ENCODE results near the gene TRIM3.
A peak's percentile ranks its signal among the peaks of the same experiment; 100 is the strongest.

The TRIM3 gene

DNA sequence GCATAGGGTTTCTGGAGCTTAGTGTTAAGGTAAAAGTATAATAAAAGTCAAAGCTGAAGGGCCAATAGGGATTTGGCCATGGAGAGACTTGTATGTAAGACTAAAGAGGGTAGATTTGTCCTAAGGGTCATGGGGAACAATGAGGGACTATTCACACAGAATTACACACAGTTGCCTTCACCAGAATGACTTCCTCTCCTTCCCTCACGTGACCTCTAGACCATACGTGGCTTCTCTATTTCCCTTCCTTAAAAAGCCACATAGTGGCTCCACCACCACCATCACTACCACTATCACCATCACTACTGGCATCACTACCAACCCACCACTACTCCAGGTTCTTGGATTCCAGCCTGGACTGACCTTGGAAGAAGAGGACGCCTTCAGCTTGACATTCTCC, 35.7 kb downstream of the TRIM3 start:
- no peak for DNase-seq (ENCODE audit: low spot score)

DNA sequence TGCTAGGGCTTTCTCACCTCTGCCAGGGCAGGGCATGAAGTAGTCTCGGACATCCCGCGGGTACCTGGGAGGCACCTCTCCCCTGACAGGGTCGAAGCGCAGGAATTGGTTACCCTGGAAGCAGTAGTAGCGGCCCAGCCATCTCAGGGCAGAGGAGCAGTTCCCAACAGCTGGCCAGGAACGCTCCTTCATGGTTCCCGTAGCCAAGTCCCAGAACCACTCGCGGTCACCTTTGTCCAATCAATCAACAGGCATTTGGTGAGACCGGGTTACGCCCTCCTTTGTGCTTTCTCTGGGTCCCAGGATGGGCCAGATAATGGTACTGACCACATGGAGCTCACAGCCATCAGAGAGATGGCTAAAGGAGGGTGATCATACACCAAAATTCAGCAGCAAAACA, 36.3 kb downstream of the TRIM3 start:
- no peak for DNase-seq (ENCODE audit: low spot score)

DNA sequence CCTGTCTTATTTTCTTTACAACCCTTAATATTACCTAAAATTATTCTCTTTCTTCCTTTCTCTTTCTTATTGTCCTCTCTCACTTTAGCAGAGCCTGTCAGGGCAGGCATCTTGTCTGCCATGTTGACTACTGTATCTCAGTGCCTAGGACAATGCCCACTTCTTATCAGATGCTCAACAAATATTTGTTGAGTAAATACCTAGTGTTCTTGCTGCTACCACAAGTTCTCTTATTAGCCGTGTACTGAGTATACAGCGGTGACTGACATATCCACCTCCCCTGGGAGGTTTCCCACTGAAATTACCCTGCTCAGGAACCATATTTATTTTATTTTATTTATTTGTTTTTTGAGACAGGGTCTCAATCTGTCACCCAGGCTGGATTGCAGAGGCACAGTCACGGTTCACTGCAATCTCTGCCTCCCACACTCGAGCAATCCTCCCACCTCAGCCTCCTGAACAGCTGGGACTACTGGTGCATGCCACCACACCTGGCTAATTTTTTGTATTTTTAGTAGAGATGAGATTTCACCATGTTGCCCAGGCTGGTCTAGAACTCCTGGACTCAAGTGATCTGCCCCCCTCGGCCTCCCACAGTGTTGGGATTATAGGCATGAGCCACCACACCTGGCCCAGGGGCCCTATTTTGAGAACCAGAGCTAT, 39.6 kb downstream of the TRIM3 start:
- no peak for DNase-seq (ENCODE audit: low spot score)

DNA sequence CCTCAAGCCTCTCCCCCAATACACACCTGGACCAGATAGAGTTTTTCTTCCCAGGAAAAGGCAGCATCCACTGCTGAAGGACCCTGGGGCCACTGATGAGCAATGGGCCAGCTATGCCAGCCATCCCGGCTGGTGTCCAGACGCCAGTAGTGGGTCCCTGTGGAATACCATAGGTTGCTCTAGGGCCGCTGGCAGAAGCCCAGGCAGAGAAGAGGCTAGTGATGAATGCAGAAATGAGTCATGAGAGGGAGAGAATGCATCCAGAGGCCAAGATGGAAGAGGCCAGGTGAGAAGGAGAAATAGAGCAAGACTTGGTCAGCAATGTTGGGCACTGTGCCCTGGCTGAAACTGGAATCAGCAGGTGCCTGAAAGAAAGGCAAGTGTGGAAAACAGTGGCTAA, 41.9 kb downstream of the TRIM3 start:
- DNase-seq (ENCODE audit: low spot score) = peak; percentile 53

DNA sequence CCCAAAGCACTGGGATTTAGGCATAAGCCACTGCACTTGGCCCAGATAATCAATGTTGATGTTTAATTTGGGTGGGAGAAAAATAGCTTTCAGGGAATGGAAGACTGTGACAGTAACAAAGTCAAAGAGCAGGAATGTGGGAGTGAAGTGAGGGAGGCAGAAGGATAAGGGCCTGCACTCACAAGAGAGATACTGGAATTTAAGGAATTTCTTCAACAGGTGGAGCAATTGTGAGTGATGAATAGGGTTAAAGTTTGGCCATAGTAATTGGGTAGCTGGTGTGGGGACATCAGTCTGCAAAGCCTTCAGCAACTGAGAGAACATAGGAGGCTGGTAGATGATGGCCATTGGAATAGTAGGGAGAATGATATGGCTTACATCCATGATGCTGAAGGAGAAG, 46.2 kb downstream of the TRIM3 start:
- no peak for DNase-seq (ENCODE audit: low spot score)

DNA sequence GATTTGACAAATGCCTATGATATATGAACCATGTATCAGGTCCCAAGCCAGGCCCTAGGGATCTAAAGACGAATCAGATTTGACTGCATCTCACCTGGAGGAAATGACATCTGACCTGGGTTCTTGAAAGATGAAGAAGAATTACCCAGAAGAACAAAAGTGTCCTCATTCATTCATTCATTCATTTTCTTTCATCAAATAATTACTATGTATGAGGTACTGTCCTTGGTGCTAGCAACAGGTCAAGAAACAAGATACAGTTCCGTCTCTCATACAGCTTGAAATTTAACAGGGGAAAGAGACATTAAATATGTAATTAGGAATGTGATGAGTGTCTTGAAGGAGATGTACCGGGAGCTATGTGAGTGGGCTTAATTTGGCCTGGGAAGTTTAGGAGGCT, 53.1 kb downstream of the TRIM3 start:
- no peak for DNase-seq (ENCODE audit: low spot score)

DNA sequence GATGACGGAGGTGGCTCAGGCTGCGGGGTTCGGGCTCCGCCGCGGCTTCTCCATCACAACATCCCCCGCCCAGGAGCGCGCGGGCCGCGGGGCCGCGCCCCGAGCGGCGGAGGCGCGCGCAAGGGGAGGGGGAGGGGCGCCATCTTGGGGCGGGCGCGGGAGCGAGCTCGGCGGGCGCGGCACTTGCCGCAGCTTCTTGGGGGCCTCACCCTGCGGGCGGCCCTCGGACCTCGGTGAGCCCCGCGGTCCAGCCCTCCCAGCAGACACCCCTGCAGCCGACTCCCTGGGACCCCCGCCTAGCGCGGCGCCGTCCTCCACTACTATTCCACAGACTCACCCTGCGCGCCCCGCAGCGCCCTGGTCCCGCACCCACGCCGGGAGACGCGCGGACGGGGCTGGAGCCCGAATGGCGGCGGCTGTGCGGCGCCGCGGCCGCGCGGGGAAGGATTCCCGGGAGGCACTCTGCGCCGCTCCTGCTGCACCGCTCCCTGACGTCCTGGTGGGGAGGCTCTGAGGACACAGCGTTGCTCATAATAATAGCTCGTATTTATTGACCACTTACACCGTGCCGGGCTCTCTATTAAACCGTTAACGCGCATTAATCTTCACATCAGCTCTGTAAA, 54.6 kb downstream of the TRIM3 start, which contains the start of gene APBB1:
Gene APBB1, minus strand, starts transcription at position 86 of the 623 bp plus-strand sequence. CDS start 7,747 bp downstream, outside the sequence.
- peak; percentile 42 for DNase-seq (ENCODE audit: low spot score)

DNA sequence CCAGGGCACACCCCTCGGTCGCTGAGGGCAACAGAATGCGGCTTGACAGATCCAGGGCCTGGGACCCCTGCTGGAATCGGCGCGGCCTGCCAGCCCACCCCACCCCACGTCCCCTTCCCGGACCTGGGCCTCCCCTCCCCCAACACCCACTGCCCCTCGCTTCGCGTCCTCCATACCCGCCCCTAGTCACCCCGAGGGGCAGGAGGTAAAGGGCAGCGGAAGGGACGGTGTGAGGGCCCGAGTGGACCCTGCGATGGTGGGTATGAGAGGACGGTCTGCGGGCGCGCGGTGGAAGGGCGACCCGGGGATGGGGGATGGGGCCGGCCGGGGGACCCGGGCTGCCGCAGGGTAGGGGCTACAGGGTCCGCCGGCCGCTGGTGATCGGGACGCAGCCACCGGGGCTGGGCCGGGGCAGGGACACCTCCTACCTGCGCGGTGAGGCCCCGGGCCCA, 55.2 kb downstream of the TRIM3 start:
- no peak for DNase-seq (ENCODE audit: low spot score)

DNA sequence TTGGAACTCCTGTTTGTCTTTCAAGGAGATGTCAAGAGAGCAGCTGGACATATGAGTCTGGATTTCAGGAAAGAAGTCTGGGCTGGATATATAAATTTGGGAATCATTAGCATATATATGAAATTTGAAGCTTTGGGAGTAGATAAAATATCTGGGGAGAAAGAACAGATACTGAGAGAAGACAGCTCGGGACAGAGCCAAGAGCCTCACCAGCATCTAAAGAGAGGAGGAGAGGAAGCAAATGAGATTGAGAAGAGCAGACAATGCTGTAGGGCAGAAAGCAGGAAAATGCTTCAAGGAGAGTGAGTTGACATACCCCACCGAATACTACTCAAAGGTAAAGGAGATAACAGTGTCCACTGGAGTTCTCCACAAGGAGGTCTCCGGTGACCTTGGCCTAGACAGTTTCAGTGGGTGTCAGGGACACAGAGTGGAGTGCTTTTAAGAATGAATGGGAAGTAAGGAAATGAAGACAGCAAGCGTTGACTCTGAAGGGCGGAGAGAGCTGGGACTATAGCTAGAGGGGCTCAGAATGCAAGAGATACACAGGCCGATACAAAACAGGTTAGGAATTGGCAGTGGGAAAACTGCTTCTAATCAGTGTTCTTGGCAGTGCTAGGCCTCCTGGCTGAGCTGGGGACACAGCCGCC, 55.7 kb downstream of the TRIM3 start:
- DNase-seq (ENCODE audit: low spot score) = no peak

DNA sequence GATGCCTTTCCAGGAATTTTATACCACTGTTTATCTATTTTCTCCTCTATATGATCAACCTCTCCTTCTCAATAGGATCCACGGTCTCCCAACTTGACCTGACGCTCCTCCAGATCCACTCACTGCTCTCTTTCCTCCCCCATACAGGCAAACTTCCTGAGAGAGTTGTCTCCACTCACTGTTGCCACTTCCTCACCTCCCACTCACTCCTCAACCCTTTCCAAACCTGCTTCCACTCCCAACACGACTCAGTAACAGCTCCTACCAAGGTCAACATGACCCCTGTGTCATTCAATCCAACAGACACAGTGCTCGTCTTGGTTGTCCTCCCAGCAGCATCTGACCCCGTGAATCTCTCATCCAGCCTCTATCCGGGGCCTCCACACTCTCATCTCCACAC, 57.9 kb downstream of the TRIM3 start:
- no peak for DNase-seq (ENCODE audit: low spot score)

DNA sequence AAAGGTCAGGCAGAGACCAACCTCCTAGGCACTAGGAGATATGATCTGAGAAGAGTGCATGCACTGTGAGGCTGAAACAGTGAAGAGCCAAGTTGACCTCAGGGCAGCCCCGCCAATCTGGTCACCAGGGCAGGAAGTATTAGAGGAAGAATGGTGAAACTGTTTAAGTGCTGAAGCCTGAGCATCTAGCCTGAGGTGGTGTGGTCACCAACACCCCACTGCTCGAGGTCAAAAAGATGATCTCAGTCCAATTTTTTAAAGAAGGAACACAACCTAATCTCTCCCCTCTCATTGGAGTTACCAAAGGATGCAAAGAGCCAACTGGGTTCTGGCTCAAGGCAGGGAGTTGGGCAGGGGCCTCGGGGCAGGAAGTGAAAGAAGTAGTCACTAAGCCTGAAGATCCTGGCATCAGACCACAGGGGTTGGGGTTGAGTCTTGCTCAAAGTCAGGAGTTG, 58.8 kb downstream of the TRIM3 start:
- DNase-seq (ENCODE audit: low spot score) = no peak

DNA sequence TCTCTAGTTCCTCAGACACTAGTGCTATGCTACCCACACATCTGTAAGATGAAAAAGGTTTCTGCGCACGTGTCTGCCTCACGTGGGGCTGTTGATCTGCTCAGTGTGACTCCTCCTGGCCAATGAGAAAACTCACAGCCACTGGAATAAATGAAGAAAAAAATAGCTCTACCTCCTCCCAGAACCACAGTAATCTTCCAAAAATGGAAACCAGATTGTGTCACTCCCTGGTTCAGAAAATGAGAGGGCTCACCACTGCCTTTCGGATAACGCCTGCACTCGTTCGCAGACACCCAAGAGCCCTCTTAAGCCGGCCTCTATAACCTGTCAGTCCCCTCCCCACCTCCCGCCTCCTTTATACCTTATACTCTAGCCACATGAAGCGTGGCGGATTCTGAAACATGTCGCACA, 59.9 kb downstream of the TRIM3 start:
- no peak for DNase-seq (ENCODE audit: low spot score)

DNA sequence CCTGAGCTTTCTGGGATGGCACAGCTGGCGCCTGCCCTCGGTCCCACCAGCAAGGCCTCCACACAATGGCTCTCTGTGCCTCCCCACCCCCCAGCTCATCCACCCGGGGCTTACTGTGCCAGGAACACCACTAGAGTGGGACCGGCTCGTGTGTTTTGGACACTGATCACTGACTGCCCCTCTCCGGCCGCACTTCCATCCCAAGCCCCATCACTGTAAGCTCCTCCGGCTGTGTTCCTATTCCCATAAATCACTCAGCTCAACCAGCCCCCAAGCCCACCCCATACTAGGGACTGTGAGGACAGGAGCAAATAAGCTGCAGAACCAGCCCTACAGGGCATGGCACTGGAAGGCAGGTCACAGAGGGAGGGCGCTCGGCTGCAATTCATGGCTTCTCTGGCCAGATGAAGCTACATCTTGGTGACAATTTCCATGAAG, 62.1 kb downstream of the TRIM3 start:
- DNase-seq (ENCODE audit: low spot score) = no peak

DNA sequence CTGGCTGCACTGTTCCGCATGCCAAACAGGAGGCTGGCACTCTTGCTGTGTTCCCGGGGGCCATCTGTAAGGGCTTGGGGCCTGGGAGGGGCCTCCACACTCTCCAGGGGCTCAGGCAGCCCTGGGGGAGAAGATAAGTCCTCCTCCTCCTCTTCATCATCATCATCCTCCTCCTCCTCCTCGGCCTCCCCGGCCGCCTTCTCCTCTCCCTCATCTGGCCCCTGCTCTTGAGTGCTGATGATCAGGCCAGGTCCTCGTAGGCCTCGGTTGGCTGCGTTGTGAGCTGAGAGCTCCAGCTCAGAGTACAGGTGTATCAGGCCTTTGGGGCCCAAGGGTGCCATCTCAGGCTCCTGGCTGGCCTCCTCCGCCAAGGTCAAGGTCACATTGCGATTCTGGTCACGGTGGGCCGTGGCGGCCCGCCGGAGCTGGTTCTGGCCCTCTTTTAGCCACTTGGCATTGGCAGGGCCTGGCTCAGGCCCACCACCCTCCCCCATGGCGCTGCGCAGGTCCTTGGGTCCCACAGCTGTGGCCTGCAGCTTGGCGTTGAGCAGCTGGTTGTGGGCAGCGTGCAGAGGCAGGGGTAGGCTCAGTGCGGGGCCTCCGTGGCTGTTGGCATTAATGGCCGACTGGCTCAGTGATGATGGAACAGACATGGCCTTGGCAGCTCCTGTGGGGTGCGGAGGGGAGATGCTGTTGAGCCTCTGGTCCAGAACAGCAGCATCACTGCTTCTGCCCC, 62.9 kb downstream of the TRIM3 start:
- DNase-seq (ENCODE audit: low spot score) = no peak

DNA sequence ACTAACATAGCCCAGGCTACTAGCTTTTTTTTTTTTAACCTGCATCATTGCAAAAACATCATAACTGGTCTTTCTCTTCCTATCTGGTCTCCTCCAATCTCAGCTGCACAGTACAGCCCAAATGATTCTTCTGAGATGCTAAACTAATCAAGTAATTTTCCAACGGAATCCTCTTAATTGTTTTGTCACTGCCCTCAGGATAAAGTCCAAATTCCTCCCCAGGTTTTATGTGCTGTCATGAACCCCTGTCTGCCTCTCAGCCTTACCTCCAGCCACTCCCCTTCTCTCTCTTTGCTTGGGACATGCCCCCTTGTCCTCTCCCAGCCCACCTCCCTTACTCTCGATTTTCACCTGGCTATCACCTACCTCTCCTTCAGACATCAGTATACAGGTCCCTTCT, 67.4 kb downstream of the TRIM3 start:
- no peak for DNase-seq (ENCODE audit: low spot score)

DNA sequence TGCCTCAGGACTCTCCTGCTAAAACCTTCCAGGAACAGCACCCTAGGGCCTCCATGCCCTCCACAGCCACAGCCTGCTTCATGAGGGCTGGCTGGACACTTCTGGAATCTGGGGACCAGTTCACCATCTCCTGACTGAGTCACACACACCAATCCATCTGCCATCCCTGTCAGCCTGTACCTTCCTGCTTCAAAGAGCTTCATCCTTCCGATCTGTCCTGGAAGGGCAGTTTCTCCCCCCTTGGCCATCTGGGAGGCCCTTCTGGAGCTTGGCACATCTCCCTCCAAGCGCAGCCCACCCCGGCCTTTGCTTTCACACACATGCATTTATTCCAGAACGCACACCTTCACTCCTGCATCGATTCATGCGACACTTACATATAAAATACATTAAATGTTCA, 67.9 kb downstream of the TRIM3 start:
- no peak for DNase-seq (ENCODE audit: low spot score)

DNA sequence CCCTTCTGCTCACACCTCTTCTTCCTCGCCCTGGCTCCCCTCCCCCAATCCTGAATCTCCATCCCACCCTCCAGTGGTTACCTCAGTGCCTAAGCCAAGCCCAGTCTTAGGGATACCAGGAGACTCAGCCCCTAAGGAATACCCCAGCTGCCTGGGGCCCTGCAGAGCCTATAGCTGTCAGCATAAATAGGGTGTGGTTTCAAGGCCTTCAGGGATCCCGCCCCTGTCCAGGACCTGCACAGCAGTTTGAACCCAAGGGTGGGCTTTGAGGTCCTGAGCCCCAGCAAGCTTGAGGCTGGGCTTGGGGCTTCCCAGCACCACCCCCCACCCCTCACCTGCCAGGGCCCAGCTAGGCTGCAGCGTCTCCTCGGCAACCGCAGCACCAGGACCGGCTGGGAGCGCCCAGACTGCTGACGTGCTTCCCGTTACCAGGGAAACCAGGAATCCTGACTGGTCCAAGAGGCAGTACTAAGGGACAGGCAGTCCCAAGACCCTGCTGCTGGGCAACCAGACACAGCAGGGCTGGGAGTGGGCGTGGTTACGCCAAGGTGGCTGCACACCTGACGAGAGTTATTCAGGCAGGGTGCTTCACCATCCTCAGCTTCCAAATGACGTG, 68.6 kb downstream of the TRIM3 start:
- DNase-seq (ENCODE audit: low spot score) = no peak

DNA sequence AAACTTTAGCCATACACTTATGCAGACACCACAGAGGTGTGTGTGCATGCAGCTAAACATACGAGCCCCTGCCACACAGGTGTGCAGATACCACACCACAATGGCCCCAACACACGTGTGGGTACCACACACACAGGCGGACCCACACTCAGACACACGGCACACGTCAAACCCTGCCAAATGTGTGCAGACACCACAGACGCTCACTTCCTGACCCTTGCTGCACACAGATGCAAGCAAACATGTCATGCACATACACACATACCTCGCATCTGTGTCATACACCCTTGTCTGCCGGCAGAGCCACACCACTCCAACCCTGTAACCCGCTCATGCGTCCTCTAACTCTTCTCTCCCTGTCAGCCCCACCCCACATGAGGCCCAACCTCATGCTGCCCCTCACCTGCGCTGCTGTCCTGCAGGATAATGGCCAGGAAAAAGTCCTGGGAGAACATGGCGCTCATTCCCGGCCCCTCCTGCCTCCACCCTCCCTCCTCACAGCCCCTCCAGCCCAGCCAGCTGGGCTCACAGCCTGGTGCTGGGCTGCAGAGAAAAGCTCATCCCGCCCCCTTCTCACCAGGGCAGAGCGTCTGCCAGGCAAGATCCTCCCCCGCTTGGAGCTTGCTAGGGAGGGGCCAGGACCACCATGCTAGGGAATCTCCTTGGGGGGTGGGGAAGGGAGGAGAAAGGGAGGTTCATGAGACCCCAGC, 69.2 kb downstream of the TRIM3 start:
- no peak for DNase-seq (ENCODE audit: low spot score)

DNA sequence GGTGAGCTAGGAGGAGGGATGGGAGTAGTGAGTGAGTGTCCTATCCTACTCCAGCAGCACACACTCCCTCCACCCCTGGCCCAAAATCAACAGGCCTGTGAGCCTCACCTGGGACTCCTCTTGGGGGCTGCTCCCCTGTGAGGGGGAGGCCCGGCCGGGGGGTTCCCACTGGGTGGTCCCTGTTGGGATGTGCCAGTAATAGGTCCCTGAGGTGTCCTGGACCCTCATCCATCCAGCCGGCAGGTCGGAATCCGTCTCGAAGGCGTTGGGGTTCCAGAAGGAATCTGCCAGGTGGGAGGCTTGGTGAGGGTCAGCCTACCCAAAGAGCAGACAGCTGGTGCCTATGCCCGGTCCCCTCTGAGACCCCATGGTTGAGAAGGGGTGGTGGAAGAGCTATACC, 70.2 kb downstream of the TRIM3 start:
- DNase-seq (ENCODE audit: low spot score) = no peak

DNA sequence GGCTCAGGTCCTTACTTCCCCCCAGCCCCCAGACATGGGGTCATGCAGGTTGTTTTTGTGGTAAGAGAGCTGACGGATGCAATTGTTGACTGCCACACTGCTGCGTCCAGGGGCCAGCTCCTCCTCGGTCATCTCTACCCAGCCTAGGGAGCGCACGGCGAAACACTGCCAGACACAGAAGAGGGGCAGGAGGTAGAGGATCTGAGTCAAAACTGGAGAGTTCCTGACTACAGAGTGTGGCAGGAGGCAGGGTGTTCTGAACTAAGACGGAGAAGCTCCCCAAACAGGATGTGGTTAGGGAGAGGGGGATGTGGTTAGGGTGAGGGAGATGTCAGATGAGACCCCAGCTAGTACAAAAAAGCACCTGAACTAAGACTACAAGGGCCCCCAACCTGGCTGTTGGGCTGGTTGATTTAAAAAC, 71.2 kb downstream of the TRIM3 start:
- no peak for DNase-seq (ENCODE audit: low spot score)

DNA sequence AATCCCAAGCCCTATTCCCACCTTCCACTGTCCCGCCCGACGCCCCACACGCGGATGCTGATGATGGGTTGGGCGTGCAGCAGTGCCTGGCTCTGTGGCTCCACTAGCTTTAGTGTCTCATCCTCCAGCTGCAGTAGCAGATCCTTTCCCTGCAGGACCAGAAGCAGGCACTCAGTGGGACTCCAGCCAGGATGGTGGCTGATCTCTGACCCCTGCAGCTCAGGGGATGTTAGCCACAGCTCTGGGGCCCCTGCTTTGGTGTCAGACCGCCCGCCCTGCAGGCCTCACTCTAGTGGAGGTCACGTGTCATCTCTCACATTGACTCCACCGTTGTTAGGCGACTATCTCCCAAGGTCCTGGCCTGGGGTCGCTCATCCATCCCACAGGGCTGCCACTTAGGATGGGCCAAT, 71.7 kb downstream of the TRIM3 start:
- DNase-seq (ENCODE audit: low spot score) = no peak

Measured in LoVo (cell line).